ENCODE data around the gene ZNFX1.
"Not testable (repeated sequence)": the region's sequence is repeated elsewhere in the genome, so short reads cannot be mapped to it uniquely, and the experiment has no call there.

ZNFX1 gene

DNA sequence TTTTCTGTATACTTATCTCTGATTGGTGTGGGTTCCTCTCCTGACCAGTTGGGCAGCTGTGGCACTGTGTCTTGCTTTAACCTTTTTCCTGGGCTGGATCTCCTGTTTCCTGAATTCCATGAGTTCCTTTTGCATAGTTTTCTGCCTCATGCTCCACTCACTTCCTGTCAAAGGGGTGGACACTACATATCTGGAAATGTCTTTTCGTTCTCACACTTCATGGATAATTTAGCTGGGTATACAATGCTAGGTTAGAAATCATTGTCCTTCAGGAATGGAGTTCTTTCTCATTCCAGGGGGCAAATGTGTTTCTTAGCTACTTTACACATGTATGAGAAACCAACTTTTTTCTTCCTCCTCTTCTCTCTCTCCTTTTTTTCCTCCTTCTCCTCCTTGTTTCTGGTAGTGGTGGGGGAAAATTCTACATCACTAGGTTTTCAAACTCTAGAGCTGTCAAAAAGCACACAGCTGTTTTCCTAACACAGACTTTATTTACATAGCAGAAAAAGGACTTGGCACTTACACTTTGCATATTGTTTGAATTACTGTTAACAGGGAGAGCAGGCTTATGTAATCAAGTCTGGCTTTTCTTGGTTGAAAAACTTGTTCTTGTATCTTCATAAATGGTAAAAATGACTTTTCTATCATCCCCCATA lies 67.6 kb downstream of the ZNFX1 start:
- DNase-seq (ENCODE audit: low spot score), result no peak

DNA sequence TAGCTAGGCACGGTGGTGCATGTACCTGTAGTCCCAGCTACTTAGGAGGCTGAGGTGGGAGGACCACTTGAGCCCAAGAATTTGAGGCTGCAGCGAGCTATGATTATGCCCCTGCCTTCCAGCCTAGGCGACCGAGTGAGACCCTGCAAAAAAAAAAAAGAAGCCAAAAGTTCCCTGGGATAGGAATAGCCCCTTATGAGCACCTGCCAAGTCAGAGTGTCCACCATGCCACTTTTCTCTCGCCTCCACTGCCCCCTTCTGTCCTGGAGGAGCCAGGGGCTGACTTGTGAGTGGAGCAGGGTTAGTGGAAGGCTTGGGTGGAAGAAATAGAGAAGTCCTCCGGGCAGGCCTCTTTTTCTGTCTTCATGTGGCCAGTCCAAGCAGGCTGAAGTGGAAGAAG lies 70.8 kb downstream of the ZNFX1 start:
- DNase-seq (ENCODE audit: low spot score), result peak; percentile 48

DNA sequence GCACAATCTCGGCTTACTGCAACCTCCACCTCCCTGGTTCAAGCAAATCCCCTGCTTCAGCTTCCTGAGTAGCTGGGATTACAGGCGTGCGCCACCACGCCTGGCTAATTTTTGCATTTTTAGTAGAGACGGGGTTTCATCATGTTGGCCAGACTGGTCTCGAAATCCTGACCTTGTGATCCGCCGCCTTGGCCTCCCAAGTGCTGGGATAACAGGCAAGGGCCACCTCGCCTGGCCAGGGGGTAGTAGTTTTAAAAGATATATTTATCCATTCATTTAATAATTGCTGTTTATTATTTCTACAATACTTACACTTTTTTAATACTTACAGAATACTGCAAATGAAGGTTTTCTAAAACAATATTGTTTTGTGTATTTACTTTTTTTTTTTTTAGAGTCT lies 74.1 kb downstream of the ZNFX1 start:
- no peak for DNase-seq (ENCODE audit: low spot score)

DNA sequence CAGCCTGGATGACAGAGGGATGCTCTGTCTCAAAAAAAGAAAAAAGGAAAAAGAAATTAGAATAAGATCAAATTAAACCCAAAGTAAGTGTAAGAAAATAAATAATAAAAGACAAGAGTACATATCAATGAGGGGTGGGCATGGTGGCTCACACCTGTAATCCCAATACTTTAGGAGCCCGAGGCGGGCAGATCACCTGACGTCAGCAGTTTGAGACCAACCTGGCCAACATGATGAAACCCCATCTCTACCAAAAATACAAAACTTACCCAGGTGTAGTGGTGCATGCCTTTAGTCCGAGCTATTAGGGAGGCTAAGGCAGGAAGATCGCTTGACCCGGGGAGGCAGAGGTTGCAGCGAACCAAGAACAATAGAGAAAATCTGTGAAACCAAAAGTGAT lies 74.8 kb downstream of the ZNFX1 start:
- DNase-seq (ENCODE audit: low spot score), result no peak

DNA sequence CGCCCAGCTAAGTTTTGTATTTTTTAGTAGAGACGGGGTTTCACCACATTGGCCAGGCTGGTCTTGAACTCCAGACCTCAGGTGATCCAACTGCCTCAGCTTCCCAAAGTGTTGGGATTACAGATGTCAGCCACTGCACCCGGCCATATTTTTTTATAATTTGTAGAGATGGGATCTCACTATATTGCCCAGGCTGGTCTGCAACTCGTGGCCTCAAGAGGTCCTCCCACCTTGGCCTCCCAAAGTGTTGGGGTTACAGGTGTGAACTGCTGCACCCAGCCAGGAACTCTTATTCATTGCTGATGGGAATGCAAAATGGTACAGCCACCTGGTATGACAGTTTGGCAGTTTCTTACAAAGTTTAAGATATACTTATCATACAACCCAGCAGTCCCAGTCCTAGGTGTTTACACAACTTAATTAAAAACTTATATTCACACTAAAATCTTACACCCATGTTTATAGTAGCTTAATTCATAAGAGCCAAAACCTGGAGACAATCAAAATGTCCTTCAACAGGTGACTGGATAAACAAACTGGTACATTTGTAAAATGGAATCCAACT lies 78.0 kb downstream of the ZNFX1 start:
- no peak for DNase-seq (ENCODE audit: low spot score)

DNA sequence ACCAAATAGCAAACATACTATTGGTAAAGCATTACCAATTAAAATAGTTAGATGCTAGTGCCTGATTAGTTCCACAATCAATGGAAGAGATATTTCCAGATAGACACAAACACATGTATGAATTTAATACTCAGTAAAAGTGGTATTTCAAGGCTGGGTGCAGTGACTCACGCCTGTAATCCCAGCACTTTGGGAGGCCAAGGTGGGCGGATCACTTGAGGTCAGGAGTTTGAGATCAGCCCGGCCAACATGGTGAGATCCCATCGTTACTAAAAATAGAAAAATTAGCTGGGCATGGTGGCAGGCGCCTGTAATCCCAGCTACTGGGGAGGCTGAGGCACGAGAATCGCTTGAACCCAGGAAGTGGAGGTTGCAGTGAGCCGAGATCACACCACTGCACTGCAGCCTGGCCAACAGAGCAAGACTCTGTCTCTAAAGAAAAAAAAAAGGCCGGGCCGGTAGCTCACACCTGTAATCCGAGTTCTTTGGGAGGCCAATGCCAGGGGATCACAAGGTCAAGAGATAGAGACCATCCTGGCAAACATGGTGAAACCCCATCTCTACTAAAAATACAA lies 84.8 kb downstream of the ZNFX1 start:
- not testable (repeated sequence) for DNase-seq (ENCODE audit: low spot score)

All from NAMALWA (cell line).